ENCODE measurements around the gene CHST11. TPM values are rescaled to one million over a fixed set of nuclear protein-coding genes. Genes with fewer than 3 reads are reported as not detected.

The CHST11 gene
- total RNA-seq, 1 experiment from 2014 or later = 1.1 TPM

GRCh38 chr12:104479123-104479662 is 22.4 kb downstream of the CHST11 start:
- no peaks in the 10 kb centered on the region for H3K9me3 Mint-ChIP-seq (ENCODE audit: low read depth, unreplicated experiment)
- no peaks in the 10 kb centered on the region for H3K36me3 Mint-ChIP-seq (ENCODE audit: insufficient read depth, unreplicated experiment)
- BruUV-seq (replicated peaks) = no TSS peak
- peaks cover 23% of the 10 kb centered on the region for H3K27me3 Mint-ChIP-seq (ENCODE audit: unreplicated experiment)
- no peak for DNase-seq
- intact Hi-C loops (cut with micrococcal nuclease; ENCODE audit: unreplicated experiment) = no loop called here
- CTCF ChIA-PET = no interaction called here
- no peak for TF ChIP-seq CTCF (IDR thresholded peaks at IDR 0.05; ENCODE audit: unreplicated experiment)
- no peaks in the 10 kb centered on the region for H3K4me1 Mint-ChIP-seq (ENCODE audit: low read depth, unreplicated experiment)
- no peak overlapping the region for H3K4me3 Mint-ChIP-seq (ENCODE audit: low read depth, unreplicated experiment)
- no peak overlapping the region for H3K27ac Mint-ChIP-seq (ENCODE audit: unreplicated experiment)

- Mint-ChIP-seq H3K27me3 (ENCODE audit: unreplicated experiment) (peaks cover 17% of the 10 kb centered on the region), H3K36me3 (ENCODE audit: insufficient read depth, unreplicated experiment) (no peaks in the 10 kb centered on the region), H3K27ac (ENCODE audit: unreplicated experiment) (no peak overlapping the region), H3K4me1 (ENCODE audit: low read depth, unreplicated experiment) (no peaks in the 10 kb centered on the region), H3K4me3 (ENCODE audit: low read depth, unreplicated experiment) (no peak overlapping the region), H3K9me3 (ENCODE audit: low read depth, unreplicated experiment) (no peaks in the 10 kb centered on the region)
- no TSS peak for BruUV-seq (replicated peaks)
- CTCF ChIA-PET = no interaction called here
- no peak for DNase-seq
- no peak for TF ChIP-seq CTCF (IDR thresholded peaks at IDR 0.05; ENCODE audit: unreplicated experiment)
- intact Hi-C loops (cut with micrococcal nuclease; ENCODE audit: unreplicated experiment) = no loop called here
Observed at GRCh38 chr12:104480012-104480411, 23.3 kb downstream of the CHST11 start.

- CTCF ChIA-PET = no interaction called here
- DNase-seq = no peak
- Mint-ChIP-seq H3K9me3 (ENCODE audit: low read depth, unreplicated experiment) (no peaks in the 10 kb centered on the region), H3K27me3 (ENCODE audit: unreplicated experiment) (peaks cover 20% of the 10 kb centered on the region), H3K27ac (ENCODE audit: unreplicated experiment) (no peak overlapping the region), H3K4me3 (ENCODE audit: low read depth, unreplicated experiment) (no peak overlapping the region), H3K36me3 (ENCODE audit: insufficient read depth, unreplicated experiment) (no peaks in the 10 kb centered on the region), H3K4me1 (ENCODE audit: low read depth, unreplicated experiment) (no peaks in the 10 kb centered on the region)
- no TSS peak for BruUV-seq (replicated peaks)
- TF ChIP-seq CTCF (IDR thresholded peaks at IDR 0.05; ENCODE audit: unreplicated experiment) = no peak
- intact Hi-C loops (cut with micrococcal nuclease; ENCODE audit: unreplicated experiment) = no loop called here
Observed at GRCh38 chr12:104480826-104481440, 24.2 kb downstream of the CHST11 start.

- CTCF ChIA-PET = no interaction called here
- intact Hi-C loops (cut with micrococcal nuclease; ENCODE audit: unreplicated experiment) = no loop called here
Observed at GRCh38 chr12:104482113-104482512, 25.4 kb downstream of the CHST11 start.

More at GRCh38 chr12:104482113-104482512, 25.4 kb downstream of the CHST11 start:
- DNase-seq = no peak
- Mint-ChIP-seq H3K36me3 (ENCODE audit: insufficient read depth, unreplicated experiment) (no peaks in the 10 kb centered on the region), H3K27me3 (ENCODE audit: unreplicated experiment) (peaks cover 32% of the 10 kb centered on the region), H3K27ac (ENCODE audit: unreplicated experiment) (no peak overlapping the region), H3K4me3 (ENCODE audit: low read depth, unreplicated experiment) (no peak overlapping the region), H3K4me1 (ENCODE audit: low read depth, unreplicated experiment) (peaks cover 4% of the 10 kb centered on the region), H3K9me3 (ENCODE audit: low read depth, unreplicated experiment) (no peaks in the 10 kb centered on the region)
- BruUV-seq (replicated peaks) = no TSS peak
- TF ChIP-seq CTCF (IDR thresholded peaks at IDR 0.05; ENCODE audit: unreplicated experiment) = no peak
